ENCODE data around the gene YBX2. TPM values are rescaled to one million over a fixed set of nuclear protein-coding genes. Genes with fewer than 3 reads are reported as not detected.
A peak's percentile ranks its signal among the peaks of the same experiment; 100 is the strongest.
"Not testable (repeated sequence)": the region's sequence is repeated elsewhere in the genome, so short reads cannot be mapped to it uniquely, and the experiment has no call there.

The YBX2 gene
- total RNA-seq, 2 donors from 2014 or later: 0.26 to 1.3 TPM

DNA sequence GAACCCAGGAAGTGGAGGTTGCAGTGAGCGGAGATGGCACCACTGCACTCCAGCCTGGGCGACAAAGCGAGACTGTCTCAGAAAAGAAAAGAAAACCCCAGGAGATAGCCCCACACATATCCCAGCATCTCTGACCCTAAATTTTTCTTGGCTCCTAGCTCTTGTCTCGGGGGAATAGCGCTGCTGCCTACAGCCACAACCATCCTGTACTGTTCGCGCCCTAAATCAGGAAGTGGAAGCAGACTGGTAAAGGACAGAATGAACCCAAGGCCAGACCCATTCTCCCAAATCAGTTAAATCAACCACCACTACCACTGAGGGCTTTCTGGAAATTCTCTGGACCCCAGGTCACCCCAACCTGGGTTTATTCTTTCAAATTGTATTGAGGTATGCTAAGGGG lies 44.6 kb downstream of the YBX2 start:
- no peak overlapping the region for H3K4me3 ChIP-seq
- no peak for DNase-seq
- intact Hi-C loops (cut with DNase I): no loop called here

DNA sequence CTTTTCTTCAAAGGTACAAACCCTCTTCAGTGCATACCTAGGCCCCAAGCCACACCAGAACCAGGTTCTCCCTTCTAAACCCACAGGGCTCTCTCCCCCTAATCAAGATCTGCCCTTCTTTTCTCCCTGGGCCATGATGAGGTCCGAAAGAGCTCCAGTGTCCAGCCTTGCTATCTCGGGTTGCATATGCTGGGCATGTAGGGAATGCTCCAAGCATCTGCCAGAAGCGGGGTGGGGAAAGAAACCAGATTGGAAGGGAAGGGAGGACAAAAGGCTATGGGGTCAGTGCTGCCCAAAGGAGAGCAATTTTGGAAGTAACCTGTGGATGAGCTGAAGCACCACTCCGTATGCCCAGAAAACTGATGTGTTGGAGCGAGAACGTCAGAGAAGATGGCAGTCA lies 45.2 kb downstream of the YBX2 start:
- WGBS, 2 donors: 70 to 79% methylated on average over 6 of the region's 6 CpGs
- DNase-seq (no peak), ATAC-seq (no peak)
- Histone ChIP-seq H3K27me3 (no peaks in the 10 kb centered on the region), H3K27ac (peak overlapping the region in 2 of 4 donors; percentile 8 to 14), H3K4me1 (peaks cover 45% of the 10 kb centered on the region), H3K4me3 (no peak overlapping the region), H3K9me3 (no peaks in the 10 kb centered on the region), H3K36me3 (replicated peaks in 1 of 2; ENCODE audit: insufficient read depth in 1 of 2, low read depth in 2 of 2) (peaks cover 0 to 4% of the 10 kb centered on the region in 2 donors)
- intact Hi-C loops (cut with DNase I): no loop called here
- TF ChIP-seq CTCF (IDR thresholded peaks at IDR 0.05): no peak
- no peak for TF ChIP-seq POLR2A (IDR thresholded peaks at IDR 0.05)

More for the DNA sequence above, 44.6 kb downstream of the YBX2 start:
- no peak for ATAC-seq
- TF ChIP-seq POLR2A (IDR thresholded peaks at IDR 0.05) (no peak), CTCF (IDR thresholded peaks at IDR 0.05) (no peak)
- H3K9me3 ChIP-seq: no peaks in the 10 kb centered on the region
- H3K36me3 ChIP-seq (replicated peaks in 1 of 2; ENCODE audit: insufficient read depth in 1 of 2, low read depth in 2 of 2): peaks cover 0 to 6% of the 10 kb centered on the region in 2 donors
- no peaks in the 10 kb centered on the region for H3K27me3 ChIP-seq
- 78 to 87% methylated on average over 7 of the region's 7 CpGs for WGBS, 2 donors
- peak overlapping the region in 2 of 4 donors; percentile 2 to 100 for H3K27ac ChIP-seq
- peaks cover 38% of the 10 kb centered on the region for H3K4me1 ChIP-seq

- H3K27me3 ChIP-seq: no peaks in the 10 kb centered on the region
- no peak for ATAC-seq
- H3K4me3 ChIP-seq: no peak overlapping the region
- H3K27ac ChIP-seq: peak overlapping the region in 2 of 4 donors; percentile 8 to 14
- WGBS, 2 donors: 62 to 67% methylated on average over 4 of the region's 4 CpGs
- no peak for TF ChIP-seq POLR2A (IDR thresholded peaks at IDR 0.05)
- TF ChIP-seq CTCF (IDR thresholded peaks at IDR 0.05): no peak
- no peaks in the 10 kb centered on the region for H3K9me3 ChIP-seq
- peaks cover 0 to 4% of the 10 kb centered on the region in 2 donors for H3K36me3 ChIP-seq (replicated peaks in 1 of 2; ENCODE audit: insufficient read depth in 1 of 2, low read depth in 2 of 2)
- no peak for DNase-seq
- peaks cover 48% of the 10 kb centered on the region for H3K4me1 ChIP-seq
- intact Hi-C loops (cut with DNase I): no loop called here
Measured at GRCh38 chr17:7248796-7249195, 45.6 kb downstream of the YBX2 start.

DNA sequence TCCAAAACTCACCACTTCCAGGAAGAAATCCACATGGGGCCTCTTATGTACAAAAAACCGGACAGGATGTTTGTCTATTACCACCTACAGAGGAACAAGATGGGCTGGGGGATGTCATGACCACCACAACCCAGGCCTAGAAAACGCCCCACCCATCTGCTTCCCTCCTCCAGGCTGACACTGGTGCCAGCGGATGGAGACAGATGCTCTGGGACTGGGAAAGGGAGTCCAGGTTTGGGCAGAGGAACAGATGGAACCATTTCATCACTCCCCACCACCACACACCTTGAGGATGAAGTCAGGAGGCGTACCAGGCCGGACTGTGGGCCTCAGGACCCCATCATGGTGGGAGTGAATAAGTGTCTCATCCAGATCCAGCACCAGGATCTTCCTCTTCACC lies 47.7 kb downstream of the YBX2 start:
- no peak for TF ChIP-seq POLR2A (IDR thresholded peaks at IDR 0.05)
- TF ChIP-seq CTCF (IDR thresholded peaks at IDR 0.05): no peak
- ATAC-seq: no peak
- WGBS, 2 donors: 73 to 91% methylated on average over 2 to 5 of the region's 5 CpGs
- Histone ChIP-seq H3K27me3 (no peaks in the 10 kb centered on the region), H3K4me1 (peaks cover 42% of the 10 kb centered on the region), H3K36me3 (replicated peaks in 1 of 2; ENCODE audit: insufficient read depth in 1 of 2, low read depth in 2 of 2) (peaks cover 0 to 4% of the 10 kb centered on the region in 2 donors), H3K9me3 (no peaks in the 10 kb centered on the region), H3K27ac (no peak overlapping the region), H3K4me3 (no peak overlapping the region)
- no peak for DNase-seq
- intact Hi-C loops (cut with DNase I): no loop called here

DNA sequence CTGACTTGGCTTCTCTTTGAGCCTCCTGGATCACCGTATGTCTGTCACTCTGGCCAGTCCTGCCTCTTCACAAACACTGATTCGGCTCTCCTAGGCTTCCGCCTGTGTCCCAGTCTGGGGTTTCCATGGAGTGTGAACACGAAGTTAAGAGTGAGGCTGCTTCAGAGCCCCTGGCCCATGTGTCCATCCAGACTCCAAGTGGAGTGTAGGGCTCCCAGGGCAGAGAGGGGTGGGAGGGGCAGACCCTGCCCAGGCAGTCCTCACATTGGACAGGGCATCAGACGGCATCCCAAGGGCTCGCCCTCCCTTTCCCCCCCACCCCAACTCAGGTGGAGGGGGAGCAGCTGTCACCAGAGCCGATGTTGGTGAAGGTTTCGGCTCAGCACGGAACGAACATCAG lies 50.6 kb downstream of the YBX2 start:
- intact Hi-C loops (cut with DNase I); ATAC-seq; H3K27me3 ChIP-seq; H3K9me3 ChIP-seq; H3K36me3 ChIP-seq (replicated peaks in 1 of 2; ENCODE audit: insufficient read depth in 1 of 2, low read depth in 2 of 2); H3K4me3 ChIP-seq: not testable (repeated sequence)
- Histone ChIP-seq H3K4me1 (peaks cover 42% of the 10 kb centered on the region), H3K27ac (peak overlapping the region; percentile 92 to 98 (median 98))
- DNase-seq: peak in 2 of 4 donors; percentile 20 to 22
- 56 to 64% methylated on average over 9 to 10 of the region's 10 CpGs for WGBS, 2 donors

Data from body of pancreas (tissue), 4 donors.